NCI-H226 (cell line): ENCODE results near the gene FAF1.

Source experiments
- DNase-seq: peaks from one replicate; pipeline ENCODE4 v3.0.0-alpha.2; 2015

The FAF1 gene

DNA sequence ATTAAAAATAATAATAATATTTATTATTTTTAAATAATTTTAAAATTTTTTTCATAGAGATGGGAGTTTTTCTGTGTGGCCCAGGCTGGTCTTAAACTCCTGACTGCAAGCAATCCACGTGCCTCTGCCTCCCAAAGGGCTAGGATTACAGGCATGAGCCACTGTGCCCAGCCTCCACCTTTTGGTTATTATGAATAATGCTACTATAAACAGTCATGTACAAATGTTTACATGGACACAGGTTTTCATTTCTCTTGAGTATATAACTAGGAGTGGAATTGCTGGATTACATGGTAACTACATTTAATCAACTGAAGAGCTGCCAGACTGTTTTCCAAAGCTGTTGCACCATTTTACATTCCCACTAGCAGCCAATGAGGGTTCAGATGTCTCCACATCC, 433.6 kb downstream of the FAF1 start:
- no peak for DNase-seq

GRCh38 chr1:50523548-50523947, 436.5 kb downstream of the FAF1 start:
- DNase-seq: no peak

DNA sequence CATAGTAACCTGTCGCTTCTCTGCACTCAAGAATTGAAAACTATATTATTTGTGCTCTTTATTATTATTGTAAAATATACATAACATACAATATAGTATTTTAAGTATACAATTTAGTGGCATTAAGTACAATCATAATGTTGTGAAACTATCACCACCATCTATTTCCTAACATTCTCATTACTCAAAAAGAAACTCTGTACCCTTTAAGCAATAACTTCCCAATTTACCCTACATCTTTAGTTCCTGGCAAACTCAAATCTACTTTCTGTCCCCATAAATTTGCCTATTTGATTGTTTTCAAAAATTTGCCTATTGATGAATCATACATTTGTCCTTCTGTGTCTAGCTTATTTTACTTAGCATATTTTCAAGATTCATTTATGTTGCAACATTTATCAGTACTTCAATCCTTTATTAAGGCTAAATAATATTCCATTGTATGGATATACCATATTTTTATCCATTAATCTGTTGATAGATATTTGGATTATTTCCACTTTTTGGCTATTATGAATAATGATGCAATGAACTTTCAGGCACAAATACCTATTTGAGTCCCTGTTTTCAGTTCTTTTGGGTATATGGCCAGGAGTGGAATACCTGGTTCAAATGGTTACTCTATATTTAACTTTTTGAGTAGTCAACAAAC, 437.2 kb downstream of the FAF1 start:
- DNase-seq: no peak

DNA sequence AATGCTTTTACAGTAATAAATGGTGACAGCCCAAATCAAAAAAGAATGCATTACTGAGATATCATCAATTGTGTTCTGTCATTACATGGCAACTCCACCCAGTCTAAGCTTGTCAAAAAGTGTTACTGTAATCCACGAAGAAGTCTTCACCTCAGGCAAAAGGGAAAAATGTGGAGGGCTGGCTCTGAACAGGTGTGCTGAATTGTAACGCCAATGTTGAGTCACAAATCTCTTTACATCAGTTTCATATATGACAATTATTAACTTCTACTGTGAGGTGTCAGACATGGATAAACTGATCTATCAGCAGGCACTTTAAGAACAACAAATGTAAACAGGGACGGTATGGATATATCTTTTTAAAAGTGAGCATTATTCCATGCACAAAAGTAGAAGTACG, 438.4 kb downstream of the FAF1 start:
- DNase-seq: no peak

DNA sequence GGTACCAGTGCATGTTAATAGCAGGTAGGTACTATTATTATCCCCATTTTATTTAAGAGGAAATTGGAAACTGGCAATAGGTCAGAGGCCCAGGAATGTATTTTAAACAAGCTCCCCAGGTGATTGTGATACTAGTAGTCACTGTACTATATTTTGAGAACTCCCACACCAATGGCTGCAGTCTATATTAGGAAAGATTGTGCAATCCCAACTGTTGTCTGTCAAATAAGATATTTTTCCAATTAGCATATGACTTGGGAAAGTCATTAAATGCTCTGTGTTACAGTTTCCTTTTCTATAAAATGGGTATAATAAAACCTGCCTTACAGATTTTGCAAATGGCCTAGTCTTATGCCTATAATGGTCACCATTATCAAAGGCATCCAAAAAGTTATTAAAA, 442.6 kb downstream of the FAF1 start:
- no peak for DNase-seq

GRCh38 chr1:50516056-50516455, 444.0 kb downstream of the FAF1 start:
- DNase-seq: peak; percentile 12

DNA sequence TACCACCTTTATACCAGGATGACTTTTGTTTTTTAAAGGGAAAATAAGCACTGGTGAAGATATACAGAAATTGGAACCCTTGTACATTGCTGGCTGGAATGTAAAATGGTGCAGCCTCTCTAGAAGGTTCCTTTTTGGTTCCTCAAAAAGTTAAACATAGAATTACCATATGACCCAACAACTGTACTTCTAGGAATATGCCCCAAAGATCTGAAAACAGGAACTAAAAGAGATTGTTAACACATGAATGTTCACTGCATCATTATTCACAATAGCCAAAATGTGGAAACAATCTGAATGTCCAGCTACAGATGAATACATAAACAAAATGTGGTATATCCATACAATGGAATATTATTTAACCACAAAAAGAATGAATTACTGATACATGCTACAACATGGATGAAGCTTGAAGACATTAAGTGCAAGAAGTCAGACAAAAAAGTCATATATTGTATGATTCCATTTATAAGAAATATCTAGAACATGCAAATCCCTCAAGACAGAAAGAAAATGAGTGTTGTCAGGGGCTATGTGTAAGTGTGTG, 452.0 kb downstream of the FAF1 start:
- no peak for DNase-seq

GRCh38 chr1:50505427-50505826, 454.6 kb downstream of the FAF1 start:
- no peak for DNase-seq

DNA sequence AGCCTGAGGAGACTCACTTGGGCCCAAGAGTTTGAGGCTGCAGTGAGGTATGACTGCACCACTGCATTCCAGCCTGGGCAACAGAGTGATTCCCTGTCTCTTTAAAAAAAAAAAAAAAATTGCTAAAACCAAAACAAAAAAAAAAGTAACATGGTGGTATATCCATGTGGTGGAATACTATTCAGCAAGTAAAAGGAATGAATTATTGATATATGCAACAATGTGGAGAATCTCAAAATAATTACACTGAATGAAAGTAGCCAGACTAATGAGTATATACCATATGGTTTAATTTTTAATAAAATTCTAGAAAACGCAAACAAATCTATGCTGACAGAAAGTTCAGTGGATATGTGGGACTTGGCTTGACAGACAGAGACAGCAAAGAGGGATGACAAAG, 456.6 kb downstream of the FAF1 start:
- DNase-seq: no peak

DNA sequence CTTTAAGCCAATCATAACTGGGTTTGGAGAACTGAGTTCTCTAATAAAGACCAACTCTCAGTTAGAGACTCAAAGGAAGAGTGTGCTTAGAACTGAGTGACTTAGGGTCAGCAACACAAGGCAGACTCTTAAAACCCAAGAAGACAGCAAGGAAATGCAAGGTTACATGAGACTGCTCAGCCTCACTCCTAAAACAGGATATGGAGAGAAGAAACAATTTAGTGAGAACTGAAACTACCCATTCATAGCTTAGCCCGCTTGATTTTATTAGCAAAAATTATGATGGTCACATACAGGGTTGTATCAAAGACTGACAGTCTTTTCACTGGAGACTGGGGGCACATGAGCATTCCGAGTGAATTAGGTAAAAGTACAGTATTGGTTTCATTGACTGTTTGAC, 457.9 kb downstream of the FAF1 start:
- no peak for DNase-seq

- no peak for DNase-seq
Measured at GRCh38 chr1:50497007-50497406, 463.1 kb downstream of the FAF1 start.

GRCh38 chr1:50493710-50494109, 466.4 kb downstream of the FAF1 start:
- DNase-seq: no peak

DNA sequence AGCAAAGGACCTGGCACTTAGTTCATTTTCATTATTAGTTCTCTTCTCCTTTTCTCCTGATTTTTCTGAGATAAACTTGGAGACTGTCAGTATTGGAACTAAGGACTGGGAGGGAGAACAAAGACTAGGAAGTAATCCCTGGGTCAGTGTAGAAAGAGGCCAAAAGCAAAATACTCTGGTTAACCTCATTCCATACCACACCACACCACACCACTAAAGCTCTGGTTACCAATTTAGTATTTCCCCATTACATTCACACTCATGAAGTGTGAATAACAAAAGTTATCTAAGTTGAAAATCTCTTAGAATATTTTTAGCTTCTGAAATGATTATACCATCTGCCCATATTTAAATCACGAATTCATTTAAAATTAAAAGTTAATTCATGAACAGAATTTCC, 467.9 kb downstream of the FAF1 start:
- no peak for DNase-seq

- DNase-seq: no peak
Measured at GRCh38 chr1:50491142-50491541, 468.9 kb downstream of the FAF1 start.

DNA sequence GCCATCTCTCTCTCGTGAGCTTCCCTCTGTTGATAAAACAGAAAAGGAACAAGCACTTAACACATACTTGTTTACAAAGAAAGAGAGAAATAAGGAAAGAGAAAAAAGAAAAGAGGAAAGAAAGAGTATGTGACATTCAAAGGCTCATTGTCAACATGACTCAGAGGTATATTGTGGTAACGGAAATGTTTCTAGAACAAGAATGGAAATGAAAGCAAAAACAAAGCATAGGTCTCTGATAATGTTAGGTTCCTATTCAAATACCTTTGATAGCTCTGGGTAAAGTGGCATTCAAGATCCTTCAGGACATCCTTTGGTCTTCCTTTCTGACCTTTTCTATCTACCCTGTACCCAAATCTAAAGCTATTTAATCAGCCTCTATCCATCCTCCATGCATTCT, 469.4 kb downstream of the FAF1 start:
- no peak for DNase-seq

GRCh38 chr1:50488876-50489275, 471.2 kb downstream of the FAF1 start:
- DNase-seq: no peak

DNA sequence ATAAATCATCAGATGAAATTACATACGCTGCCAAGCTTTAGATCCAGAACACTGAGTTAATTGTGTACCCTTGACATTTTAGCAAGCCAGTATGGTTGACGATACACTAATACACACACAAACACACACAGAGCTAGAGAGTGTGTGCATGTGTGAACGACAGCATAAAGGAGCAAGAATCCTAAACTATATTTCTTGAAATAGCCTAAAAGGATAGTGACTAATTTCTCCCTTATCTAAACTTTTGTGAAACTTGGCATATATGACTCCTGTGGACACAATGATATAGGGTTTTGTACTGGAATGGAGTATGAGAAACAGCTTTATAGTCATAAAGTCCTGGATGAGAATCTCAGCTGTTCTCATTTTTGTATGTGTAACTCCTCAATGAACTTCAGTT, 471.7 kb downstream of the FAF1 start:
- no peak for DNase-seq

DNA sequence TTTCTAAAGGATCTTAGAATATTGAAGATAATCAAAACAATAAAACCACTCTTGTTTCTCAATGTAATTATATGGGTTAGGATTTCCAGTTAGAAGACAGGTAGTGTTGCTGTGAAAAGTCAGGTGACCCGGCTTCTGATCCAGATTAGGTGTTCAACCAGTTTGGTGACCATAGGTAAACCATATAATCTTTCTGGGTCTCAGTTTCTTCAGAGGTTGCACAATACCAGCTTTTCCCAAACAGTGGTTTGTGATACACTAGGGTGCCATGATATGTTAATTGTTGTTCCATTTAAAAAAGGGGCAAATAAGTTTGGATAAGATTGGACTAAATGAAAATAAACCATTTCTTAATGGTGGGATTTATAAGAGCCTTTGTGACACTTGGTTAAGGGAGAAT, 472.3 kb downstream of the FAF1 start:
- no peak for DNase-seq

- no peak for DNase-seq
Measured at GRCh38 chr1:50481142-50481736, 478.8 kb downstream of the FAF1 start.

DNA sequence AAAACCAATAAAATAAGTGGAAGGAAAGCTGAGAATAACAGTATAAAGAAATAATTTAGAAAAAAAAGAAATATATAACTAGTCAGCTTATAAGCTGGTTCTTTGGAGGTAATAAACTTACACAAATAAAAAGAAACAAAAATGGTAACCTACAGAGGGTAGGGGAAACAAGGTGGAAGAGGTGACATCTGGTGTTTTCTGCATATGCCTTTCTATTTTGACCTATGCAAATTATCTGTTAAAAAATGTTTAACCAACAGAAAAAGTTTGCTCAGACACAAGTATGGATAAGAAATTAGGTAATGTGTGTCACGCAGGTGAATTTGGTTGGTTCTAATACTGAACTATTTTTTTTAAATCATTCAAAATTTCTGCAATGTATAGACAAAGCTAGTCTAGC, 483.3 kb downstream of the FAF1 start:
- no peak for DNase-seq

- no peak for DNase-seq
Measured at GRCh38 chr1:50474859-50475809, 484.9 kb downstream of the FAF1 start.

DNA sequence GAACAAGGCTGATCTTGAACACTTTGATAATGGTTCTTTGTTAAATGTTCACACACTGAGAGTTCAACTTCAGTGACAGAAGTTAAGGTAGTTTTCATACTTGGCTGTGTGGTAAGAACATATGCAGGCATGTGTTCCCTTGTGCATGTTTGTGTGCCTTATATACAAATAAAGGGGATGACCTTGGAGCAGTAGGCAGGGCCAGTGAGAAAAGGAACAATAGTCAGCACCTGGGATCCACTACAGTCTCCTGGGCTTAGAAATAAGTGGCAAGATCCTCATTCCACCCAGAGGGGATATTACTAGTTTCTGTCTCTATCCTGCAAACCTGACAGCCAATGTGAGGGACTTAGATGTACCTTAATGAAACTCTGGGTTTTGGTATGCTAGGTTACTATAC, 486.6 kb downstream of the FAF1 start:
- DNase-seq: no peak

DNA sequence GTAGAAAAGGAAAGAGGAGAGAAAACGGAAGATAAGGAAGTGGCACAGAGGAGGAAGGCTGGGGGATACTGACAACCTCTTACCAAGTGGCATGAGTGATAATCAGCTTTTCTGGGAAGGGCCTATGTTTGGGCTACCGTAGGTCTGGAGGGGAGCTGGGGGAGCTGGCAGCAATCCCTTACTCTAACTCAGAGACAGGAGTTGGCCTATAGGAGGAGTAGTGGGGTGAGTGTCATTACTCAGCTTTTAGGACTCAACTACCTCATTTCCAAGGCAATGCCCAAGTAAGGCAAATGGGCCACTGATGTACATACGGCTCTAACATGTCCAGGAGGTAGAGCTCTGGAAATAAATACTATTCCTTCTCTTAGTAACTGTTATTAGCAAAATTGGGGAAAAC, 488.1 kb downstream of the FAF1 start:
- no peak for DNase-seq

- DNase-seq: no peak
Measured at GRCh38 chr1:50462964-50463363, 497.1 kb downstream of the FAF1 start.
